HG02759 (cell line): ENCODE results near the gene EXOC2.

Experiments used
- ATAC-seq: cut with Tn5 transposase; IDR thresholded peaks from one replicate; pipeline ENCODE4 v1.9.1; 2021; ENCODE audit warnings: mild to moderate bottlenecking, moderate library complexity; ENCODE audit not compliant: unreplicated experiment

Gene EXOC2

GRCh38 chr6:692858-693722 lies at the start of gene EXOC2:
Gene EXOC2, minus strand, starts transcription at chr6:693139. Its CDS starts 55,321 bp downstream, at chr6:637818.
- ATAC-seq, result peak; percentile 93

GRCh38 chr6:741410-742339 lies 48.7 kb upstream of the EXOC2 start:
- no peak for ATAC-seq

- ATAC-seq, result no peak
Measured at GRCh38 chr6:736657-737446, 43.9 kb upstream of the EXOC2 start.

GRCh38 chr6:733431-734219 lies 40.7 kb upstream of the EXOC2 start:
- ATAC-seq, result no peak

GRCh38 chr6:731924-732323 lies 39.0 kb upstream of the EXOC2 start:
- no peak for ATAC-seq

GRCh38 chr6:729606-730320 lies 36.8 kb upstream of the EXOC2 start:
- ATAC-seq, result no peak

- no peak for ATAC-seq
Measured at GRCh38 chr6:727856-728255, 34.9 kb upstream of the EXOC2 start.

GRCh38 chr6:723540-723939 lies 30.6 kb upstream of the EXOC2 start:
- ATAC-seq, result no peak

- no peak for ATAC-seq
Measured at GRCh38 chr6:722608-723007, 29.7 kb upstream of the EXOC2 start.

- ATAC-seq, result no peak
Measured at GRCh38 chr6:722077-722524, 29.2 kb upstream of the EXOC2 start.

GRCh38 chr6:718345-718744 lies 25.4 kb upstream of the EXOC2 start:
- ATAC-seq, result no peak

GRCh38 chr6:717135-717534 lies 24.2 kb upstream of the EXOC2 start:
- ATAC-seq, result no peak

GRCh38 chr6:715709-716491 lies 23.0 kb upstream of the EXOC2 start:
- no peak for ATAC-seq

- no peak for ATAC-seq
Measured at GRCh38 chr6:714100-714499, 21.2 kb upstream of the EXOC2 start.

GRCh38 chr6:713351-713750 lies 20.4 kb upstream of the EXOC2 start:
- no peak for ATAC-seq

- ATAC-seq, result no peak
Measured at GRCh38 chr6:712805-713204, 19.9 kb upstream of the EXOC2 start.

GRCh38 chr6:711925-712324 lies 19.0 kb upstream of the EXOC2 start:
- ATAC-seq, result no peak
